ENCODE results near the gene SUGCT.

Gene SUGCT

DNA sequence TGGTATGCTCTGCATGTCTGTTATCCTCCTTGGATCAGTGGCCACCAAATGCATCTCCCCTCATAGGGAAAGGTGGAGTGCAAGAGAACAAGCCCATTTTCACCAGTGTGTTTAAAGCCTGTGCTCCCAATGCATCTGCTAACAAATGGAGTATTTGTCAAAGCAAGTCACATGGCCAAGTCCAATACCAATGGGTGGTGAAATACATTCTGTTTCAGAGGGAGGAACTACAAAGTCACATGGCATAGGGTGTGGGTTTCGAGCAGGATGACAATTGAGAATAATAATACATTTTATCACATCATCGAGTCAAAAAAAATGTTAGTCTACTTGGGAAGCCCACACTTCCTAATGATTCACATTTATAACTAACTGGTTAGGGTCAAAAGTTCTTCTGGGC lies 62.7 kb downstream of the SUGCT start:
- Histone ChIP-seq H3K4me1 (ENCODE audit: control insufficient read depth, insufficient read depth, low read length) (0 out of 2 replicates have a peak, but pooled peaks cover 2% of the 10 kb centered on the region), H3K27ac (ENCODE audit: extremely low read depth, low read depth, low read length) (no peak overlapping the region), H3K36me3 (ENCODE audit: control insufficient read depth in 2 of 2, insufficient read depth in 1 of 2, low read length in 2 of 2) (no peaks in the 10 kb centered on the region; a peak in 1 of 3 replicates), H3K9me3 (ENCODE audit: control insufficient read depth, insufficient read depth, low read depth, low read length) (no peaks in the 10 kb centered on the region), H3K4me3 (ENCODE audit: low read depth, low read length) (no peak overlapping the region)
- TF ChIP-seq ZNF184 (tag by site-specific recombination; IDR thresholded peaks at IDR 0.05): no peak
- TF ChIP-seq ZNF777 (tag by site-specific recombination; IDR thresholded peaks at IDR 0.05; ENCODE audit: borderline replicate concordance): no peak
- TF ChIP-seq, protein P1, sequence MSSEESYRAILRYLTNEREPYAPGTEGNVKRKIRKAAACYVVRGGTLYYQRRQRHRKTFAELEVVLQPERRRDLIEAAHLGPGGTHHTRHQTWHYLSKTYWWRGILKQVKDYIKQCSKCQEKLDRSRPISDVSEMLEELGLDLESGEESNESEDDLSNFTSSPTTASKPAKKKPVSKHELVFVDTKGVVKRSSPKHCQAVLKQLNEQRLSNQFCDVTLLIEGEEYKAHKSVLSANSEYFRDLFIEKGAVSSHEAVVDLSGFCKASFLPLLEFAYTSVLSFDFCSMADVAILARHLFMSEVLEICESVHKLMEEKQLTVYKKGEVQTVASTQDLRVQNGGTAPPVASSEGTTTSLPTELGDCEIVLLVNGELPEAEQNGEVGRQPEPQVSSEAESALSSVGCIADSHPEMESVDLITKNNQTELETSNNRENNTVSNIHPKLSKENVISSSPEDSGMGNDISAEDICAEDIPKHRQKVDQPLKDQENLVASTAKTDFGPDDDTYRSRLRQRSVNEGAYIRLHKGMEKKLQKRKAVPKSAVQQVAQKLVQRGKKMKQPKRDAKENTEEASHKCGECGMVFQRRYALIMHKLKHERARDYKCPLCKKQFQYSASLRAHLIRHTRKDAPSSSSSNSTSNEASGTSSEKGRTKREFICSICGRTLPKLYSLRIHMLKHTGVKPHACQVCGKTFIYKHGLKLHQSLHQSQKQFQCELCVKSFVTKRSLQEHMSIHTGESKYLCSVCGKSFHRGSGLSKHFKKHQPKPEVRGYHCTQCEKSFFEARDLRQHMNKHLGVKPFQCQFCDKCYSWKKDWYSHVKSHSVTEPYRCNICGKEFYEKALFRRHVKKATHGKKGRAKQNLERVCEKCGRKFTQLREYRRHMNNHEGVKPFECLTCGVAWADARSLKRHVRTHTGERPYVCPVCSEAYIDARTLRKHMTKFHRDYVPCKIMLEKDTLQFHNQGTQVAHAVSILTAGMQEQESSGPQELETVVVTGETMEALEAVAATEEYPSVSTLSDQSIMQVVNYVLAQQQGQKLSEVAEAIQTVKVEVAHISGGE (tag by site-specific recombination; conservative IDR thresholded peaks at IDR 0.05; ENCODE audit: low read depth): no peak
- no peak for TF ChIP-seq BCL11B (tag by site-specific recombination; IDR thresholded peaks at IDR 0.05; ENCODE audit: low read depth)
- no peak for TF ChIP-seq ZNF747 (tag by site-specific recombination; IDR thresholded peaks at IDR 0.05)
- no peak for TF ChIP-seq ZNF510 (tag by site-specific recombination; IDR thresholded peaks at IDR 0.05; ENCODE audit: insufficient replicate concordance)
- TF ChIP-seq ZNF266 (tag by site-specific recombination; IDR thresholded peaks at IDR 0.05; ENCODE audit: low read depth): no peak
- TF ChIP-seq, protein P2, sequence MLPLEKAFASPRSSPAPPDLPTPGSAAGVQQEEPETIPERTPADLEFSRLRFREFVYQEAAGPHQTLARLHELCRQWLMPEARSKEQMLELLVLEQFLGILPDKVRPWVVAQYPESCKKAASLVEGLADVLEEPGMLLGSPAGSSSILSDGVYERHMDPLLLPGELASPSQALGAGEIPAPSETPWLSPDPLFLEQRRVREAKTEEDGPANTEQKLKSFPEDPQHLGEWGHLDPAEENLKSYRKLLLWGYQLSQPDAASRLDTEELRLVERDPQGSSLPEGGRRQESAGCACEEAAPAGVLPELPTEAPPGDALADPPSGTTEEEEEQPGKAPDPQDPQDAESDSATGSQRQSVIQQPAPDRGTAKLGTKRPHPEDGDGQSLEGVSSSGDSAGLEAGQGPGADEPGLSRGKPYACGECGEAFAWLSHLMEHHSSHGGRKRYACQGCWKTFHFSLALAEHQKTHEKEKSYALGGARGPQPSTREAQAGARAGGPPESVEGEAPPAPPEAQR (tag by site-specific recombination; IDR thresholded peaks at IDR 0.05): no peak
- TF ChIP-seq, protein P3, sequence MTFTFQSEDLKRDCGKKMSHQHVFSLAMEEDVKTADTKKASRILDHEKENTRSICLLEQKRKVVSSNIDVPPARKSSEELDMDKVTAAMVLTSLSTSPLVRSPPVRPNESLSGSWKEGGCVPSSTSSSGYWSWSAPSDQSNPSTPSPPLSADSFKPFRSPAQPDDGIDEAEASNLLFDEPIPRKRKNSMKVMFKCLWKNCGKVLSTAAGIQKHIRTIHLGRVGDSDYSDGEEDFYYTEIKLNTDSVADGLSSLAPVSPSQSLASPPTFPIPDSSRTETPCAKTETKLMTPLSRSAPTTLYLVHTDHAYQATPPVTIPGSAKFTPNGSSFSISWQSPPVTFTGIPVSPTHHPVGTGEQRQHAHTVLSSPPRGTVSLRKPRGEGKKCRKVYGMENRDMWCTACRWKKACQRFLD (tag by site-specific recombination; IDR thresholded peaks at IDR 0.05): no peak
- no peak for TF ChIP-seq GFI1B (tag by site-specific recombination; IDR thresholded peaks at IDR 0.05)
- TF ChIP-seq ZNF837 (tag by site-specific recombination; IDR thresholded peaks at IDR 0.05): no peak
- no peak for TF ChIP-seq MZF1 (tag by site-specific recombination; IDR thresholded peaks at IDR 0.05; ENCODE audit: borderline replicate concordance)
- TF ChIP-seq ZNF473 (tag by site-specific recombination; IDR thresholded peaks at IDR 0.05): no peak
- TF ChIP-seq ZNF311 (tag by site-specific recombination; IDR thresholded peaks at IDR 0.05; ENCODE audit: borderline replicate concordance): no peak
- CTCF ChIA-PET: interaction anchor here (0.6 kb wide), 1 partner anchor 9 kb away, joined by 3 read pairs; no protein-coding TSS in a partner anchor
- POLR2A ChIA-PET: no interaction called here

DNA sequence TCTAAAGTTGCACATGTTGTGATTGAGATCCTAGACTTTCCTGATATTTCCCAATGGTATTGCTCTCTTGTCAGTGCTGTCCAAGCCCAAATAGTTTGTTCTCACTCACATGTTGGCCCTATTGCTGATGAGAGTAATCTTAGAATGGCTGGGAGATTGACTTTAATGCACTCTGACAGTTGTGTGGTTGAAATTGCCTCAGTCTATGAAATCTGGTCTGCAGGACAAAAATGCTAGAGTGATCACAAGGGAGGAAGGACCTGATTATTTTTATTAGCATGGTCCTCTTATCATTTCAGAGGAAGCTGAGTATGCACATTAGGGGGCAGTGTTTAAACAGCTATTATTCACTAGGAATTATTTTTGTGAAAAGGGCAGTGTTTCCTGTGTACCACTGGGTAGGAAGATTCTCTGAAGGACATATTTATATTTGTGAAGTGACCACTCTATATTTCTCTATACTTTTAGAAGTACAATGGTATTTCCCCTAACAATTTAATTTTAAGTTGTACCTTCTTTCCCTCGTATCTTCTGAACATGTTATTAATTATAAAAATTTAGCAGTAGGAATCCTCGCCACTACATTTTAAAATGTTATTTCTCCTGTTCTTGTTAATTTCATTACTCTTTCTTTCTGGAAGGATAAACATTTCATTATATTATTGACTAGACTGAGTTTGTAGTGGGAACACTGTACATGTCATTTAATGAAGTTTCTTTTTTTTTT lies 64.4 kb downstream of the SUGCT start:
- Histone ChIP-seq H3K27ac (ENCODE audit: extremely low read depth, low read depth, low read length) (no peak overlapping the region), H3K4me1 (ENCODE audit: control insufficient read depth, insufficient read depth, low read length) (0 out of 2 replicates have a peak, but pooled peaks cover 2% of the 10 kb centered on the region), H3K9me3 (ENCODE audit: control insufficient read depth, insufficient read depth, low read depth, low read length) (no peaks in the 10 kb centered on the region), H3K36me3 (ENCODE audit: control insufficient read depth in 2 of 2, insufficient read depth in 1 of 2, low read length in 2 of 2) (no peaks in the 10 kb centered on the region; a peak in 1 of 3 replicates), H3K4me3 (ENCODE audit: low read depth, low read length) (no peak overlapping the region)
- CTCF ChIA-PET: interaction anchor here (0.9 to 1.5 kb wide), 2 partner anchors 34 to 1512 kb away, joined by 3 to 4 read pairs; no protein-coding TSS in a partner anchor
- POLR2A ChIA-PET: interaction anchor here (0.6 kb wide), 1 partner anchor 7 kb away, joined by 4 read pairs; no protein-coding TSS in a partner anchor
- peak; percentile 32 for TF ChIP-seq ZNF654 (tag by site-specific recombination; IDR thresholded peaks at IDR 0.05; ENCODE audit: low read depth)
- TF ChIP-seq, protein P4, sequence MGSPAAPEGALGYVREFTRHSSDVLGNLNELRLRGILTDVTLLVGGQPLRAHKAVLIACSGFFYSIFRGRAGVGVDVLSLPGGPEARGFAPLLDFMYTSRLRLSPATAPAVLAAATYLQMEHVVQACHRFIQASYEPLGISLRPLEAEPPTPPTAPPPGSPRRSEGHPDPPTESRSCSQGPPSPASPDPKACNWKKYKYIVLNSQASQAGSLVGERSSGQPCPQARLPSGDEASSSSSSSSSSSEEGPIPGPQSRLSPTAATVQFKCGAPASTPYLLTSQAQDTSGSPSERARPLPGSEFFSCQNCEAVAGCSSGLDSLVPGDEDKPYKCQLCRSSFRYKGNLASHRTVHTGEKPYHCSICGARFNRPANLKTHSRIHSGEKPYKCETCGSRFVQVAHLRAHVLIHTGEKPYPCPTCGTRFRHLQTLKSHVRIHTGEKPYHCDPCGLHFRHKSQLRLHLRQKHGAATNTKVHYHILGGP (tag by site-specific recombination; IDR thresholded peaks at IDR 0.05): no peak
- TF ChIP-seq, protein P1 (tag by site-specific recombination; conservative IDR thresholded peaks at IDR 0.05; ENCODE audit: low read depth): no peak

Data from HEK293 (cell line).